Osteoblast (primary cell): Measurements from ENCODE around the gene POLR3H. TPM values are rescaled to one million over a fixed set of nuclear protein-coding genes. Genes with fewer than 3 reads are reported as not detected.

Experiments
- DNase-seq: peaks from one replicate; pipeline ENCODE4 v3.0.0; 2011; ENCODE audit warnings: low spot score, mixed read lengths; ENCODE audit not compliant: insufficient read length; ENCODE audit errors: missing footprints
- H2AFZ ChIP-seq: 2 replicates; pipeline ENCODE4 v1.6.0; 2011; ENCODE audit warnings: mild to moderate bottlenecking, low read length
- H3K27ac ChIP-seq: 2 replicates; pipeline ENCODE4 v1.5.1; 2011; ENCODE audit warnings: mild to moderate bottlenecking, low read depth, low read length, moderate library complexity
- H3K27me3 ChIP-seq: 2 replicates; pipeline ENCODE4 v1.6.0; 2012; ENCODE audit warnings: mild to moderate bottlenecking, control low read depth, inconsistent platforms, low read length, moderate library complexity; ENCODE audit not compliant: insufficient read depth
- H3K36me3 ChIP-seq: 2 replicates; pipeline ENCODE4 v1.5.1; 2011; ENCODE audit warnings: mild to moderate bottlenecking, low read length, control low read depth, moderate library complexity; ENCODE audit not compliant: insufficient read depth
- H3K4me1 ChIP-seq: 2 replicates; pipeline ENCODE4 v1.5.1; 2011; ENCODE audit warnings: mild to moderate bottlenecking, low read length, control low read depth, moderate library complexity; ENCODE audit not compliant: insufficient read depth
- H3K4me2 ChIP-seq: 2 replicates; pipeline ENCODE4 v1.6.0; 2011; ENCODE audit warnings: mild to moderate bottlenecking, low read length; ENCODE audit not compliant: insufficient read depth
- H3K4me3 ChIP-seq: fragments of 200-600 bp; sonication (generic); 3 replicates; pipeline ENCODE4 v1.5.1; 2012; ENCODE audit warnings: mild to moderate bottlenecking, low read length, inconsistent platforms; ENCODE audit not compliant: insufficient read depth
- H3K79me2 ChIP-seq: 2 replicates; pipeline ENCODE4 v1.6.0; 2012; ENCODE audit warnings: mild to moderate bottlenecking, low read length, control low read depth, inconsistent platforms; ENCODE audit not compliant: insufficient read depth
- H3K9me3 ChIP-seq: 2 replicates; pipeline ENCODE4 v1.5.1; 2011; ENCODE audit warnings: low read depth, low read length, control low read depth
- H4K20me1 ChIP-seq: 2 replicates; pipeline ENCODE4 v1.6.0; 2012; ENCODE audit warnings: mild to moderate bottlenecking, low read length, control low read depth; ENCODE audit not compliant: insufficient read depth
- CTCF ChIP-seq: IDR thresholded peaks from 2 replicates; pipeline ENCODE4 v1.5.1; 2011; ENCODE audit warnings: mild to moderate bottlenecking, low read depth, low read length, moderate library complexity; ENCODE audit errors: extremely low read depth
- total RNA-seq: library from RNA; depleted of rRNA; stranded (reverse); fragments of >200 nt; gene quantifications from 2 replicates; pipeline ENCODE4 v1.2.3, GENCODE V29; 2012

The POLR3H gene
- total RNA-seq, 1 donor = 27.9 TPM

DNA sequence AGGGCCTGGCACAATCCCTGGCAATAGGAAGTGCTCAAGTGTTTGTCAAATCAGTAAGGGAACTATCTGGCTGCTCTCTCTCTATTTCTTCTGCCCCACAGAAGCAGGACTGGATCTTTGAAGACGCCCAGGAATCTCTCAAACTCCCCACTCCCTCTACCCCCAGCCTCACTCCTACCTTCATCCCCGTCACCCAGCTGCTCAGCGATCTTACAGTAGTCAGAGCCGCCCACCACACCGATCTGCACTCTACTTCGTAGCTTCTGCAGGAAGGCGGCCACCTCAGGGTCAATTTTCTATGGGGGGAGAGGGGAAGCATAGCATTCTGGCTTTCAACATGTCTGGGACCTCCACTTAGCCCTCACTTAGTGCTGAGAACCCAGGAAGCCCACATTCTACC, 41.6 kb upstream of the POLR3H start:
- Histone ChIP-seq H3K79me2 (peaks cover 41% of the 10 kb centered on the region), H3K4me1 (peaks cover 17% of the 10 kb centered on the region), H3K4me3 (no peak overlapping the region), H3K9me3 (no peaks in the 10 kb centered on the region), H2AFZ (no peak overlapping the region), H4K20me1 (peaks cover 11% of the 10 kb centered on the region), H3K36me3 (peaks cover 35% of the 10 kb centered on the region), H3K27ac (no peak overlapping the region), H3K27me3 (no peaks in the 10 kb centered on the region), H3K4me2 (no peak overlapping the region)
- DNase-seq = no peak
- TF ChIP-seq CTCF = no peak

DNA sequence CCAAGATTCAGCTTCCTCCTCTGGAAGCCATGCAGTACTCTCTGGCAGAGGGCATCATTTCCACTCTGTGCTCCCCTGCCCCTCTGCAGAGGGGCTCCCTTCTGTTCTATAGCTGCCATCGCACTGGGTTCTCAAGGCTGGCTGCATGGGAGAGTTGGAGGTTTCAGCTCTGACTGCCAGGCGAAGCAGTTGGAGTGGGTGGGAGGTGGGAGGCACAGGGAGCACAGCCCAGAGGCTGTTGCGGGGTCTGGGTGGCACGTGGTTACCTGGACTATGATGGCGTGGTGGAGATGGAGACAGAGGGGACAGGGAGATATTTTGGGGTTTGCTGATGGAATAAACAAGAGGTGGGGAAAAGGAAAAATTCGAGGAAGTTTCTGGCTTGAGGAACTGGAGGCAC, 40.6 kb upstream of the POLR3H start:
- Histone ChIP-seq H3K4me2 (no peak overlapping the region), H3K79me2 (peaks cover 41% of the 10 kb centered on the region), H4K20me1 (peaks cover 11% of the 10 kb centered on the region), H3K4me3 (no peak overlapping the region), H3K9me3 (no peaks in the 10 kb centered on the region), H3K36me3 (peaks cover 41% of the 10 kb centered on the region), H2AFZ (no peak overlapping the region), H3K27me3 (no peaks in the 10 kb centered on the region), H3K27ac (no peak overlapping the region), H3K4me1 (peaks cover 17% of the 10 kb centered on the region)
- TF ChIP-seq CTCF = no peak
- DNase-seq = peak; percentile 54

- Histone ChIP-seq H3K4me3 (no peak overlapping the region), H2AFZ (no peak overlapping the region), H3K36me3 (peaks cover 60% of the 10 kb centered on the region), H3K27ac (no peak overlapping the region), H3K27me3 (no peaks in the 10 kb centered on the region), H3K4me2 (no peak overlapping the region), H3K79me2 (peaks cover 22% of the 10 kb centered on the region), H3K9me3 (no peaks in the 10 kb centered on the region), H3K4me1 (peaks cover 4% of the 10 kb centered on the region), H4K20me1 (peaks cover 7% of the 10 kb centered on the region)
- DNase-seq = no peak
- TF ChIP-seq CTCF = no peak
Observed at GRCh38 chr22:41582694-41583093, 38.4 kb upstream of the POLR3H start.

GRCh38 chr22:41579997-41580355, 35.7 kb upstream of the POLR3H start:
- Histone ChIP-seq H3K9me3 (no peaks in the 10 kb centered on the region), H3K27me3 (no peaks in the 10 kb centered on the region), H2AFZ (no peak overlapping the region), H3K27ac (no peak overlapping the region), H3K36me3 (peaks cover 64% of the 10 kb centered on the region), H3K4me2 (no peak overlapping the region), H3K4me3 (no peak overlapping the region), H4K20me1 (peaks cover 4% of the 10 kb centered on the region), H3K79me2 (peaks cover 7% of the 10 kb centered on the region), H3K4me1 (no peaks in the 10 kb centered on the region)
- DNase-seq = peak; percentile 77
- TF ChIP-seq CTCF = no peak
